ENCODE results near the gene FGF3.

DNA sequence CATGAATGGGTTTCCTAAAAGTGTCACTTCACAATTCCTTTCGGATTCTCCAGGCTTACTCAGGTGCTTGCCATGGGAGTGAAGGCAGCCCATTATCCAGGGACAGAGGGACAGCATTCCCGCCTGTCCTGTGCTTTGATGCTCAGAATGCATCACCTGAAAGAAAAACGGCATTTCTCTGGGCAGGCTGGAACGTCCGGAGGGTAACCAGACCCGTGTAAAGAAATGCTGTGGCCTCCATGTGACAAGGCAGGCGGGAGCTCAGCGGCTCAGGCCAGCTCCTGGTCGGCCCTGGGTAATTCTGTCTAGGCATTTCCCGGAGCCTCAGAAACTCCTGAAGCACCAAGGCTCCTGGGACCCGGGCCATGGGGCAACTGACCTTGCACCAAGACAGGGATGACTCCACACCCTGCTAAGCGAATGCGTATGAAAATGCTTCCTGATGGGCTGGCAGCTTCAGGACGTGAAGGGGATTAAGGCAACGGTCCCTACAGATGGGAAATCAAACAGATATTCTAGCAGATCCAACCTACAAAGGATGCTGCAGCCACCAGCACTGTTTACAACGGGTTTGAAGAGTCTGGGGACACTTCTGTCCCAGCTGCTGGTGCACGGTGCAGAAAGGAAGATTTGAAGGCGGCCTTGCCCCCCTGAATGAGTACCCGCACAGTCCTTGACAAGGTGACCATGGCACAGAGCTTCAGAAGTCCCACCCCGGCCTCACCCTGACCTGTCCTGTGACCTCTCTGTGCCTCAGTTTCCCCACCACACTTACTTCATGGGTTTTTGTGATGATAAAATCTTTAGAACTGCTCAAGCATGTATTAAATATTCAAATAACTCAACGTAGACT lies 13.6 kb upstream of the FGF3 start:
- TF ChIP-seq, protein P1, sequence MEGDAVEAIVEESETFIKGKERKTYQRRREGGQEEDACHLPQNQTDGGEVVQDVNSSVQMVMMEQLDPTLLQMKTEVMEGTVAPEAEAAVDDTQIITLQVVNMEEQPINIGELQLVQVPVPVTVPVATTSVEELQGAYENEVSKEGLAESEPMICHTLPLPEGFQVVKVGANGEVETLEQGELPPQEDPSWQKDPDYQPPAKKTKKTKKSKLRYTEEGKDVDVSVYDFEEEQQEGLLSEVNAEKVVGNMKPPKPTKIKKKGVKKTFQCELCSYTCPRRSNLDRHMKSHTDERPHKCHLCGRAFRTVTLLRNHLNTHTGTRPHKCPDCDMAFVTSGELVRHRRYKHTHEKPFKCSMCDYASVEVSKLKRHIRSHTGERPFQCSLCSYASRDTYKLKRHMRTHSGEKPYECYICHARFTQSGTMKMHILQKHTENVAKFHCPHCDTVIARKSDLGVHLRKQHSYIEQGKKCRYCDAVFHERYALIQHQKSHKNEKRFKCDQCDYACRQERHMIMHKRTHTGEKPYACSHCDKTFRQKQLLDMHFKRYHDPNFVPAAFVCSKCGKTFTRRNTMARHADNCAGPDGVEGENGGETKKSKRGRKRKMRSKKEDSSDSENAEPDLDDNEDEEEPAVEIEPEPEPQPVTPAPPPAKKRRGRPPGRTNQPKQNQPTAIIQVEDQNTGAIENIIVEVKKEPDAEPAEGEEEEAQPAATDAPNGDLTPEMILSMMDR (IDR thresholded peaks at IDR 0.05; ENCODE audit: low read depth, low read length) = no peak
- no peak for TF ChIP-seq POLR2A (IDR thresholded peaks at IDR 0.05; ENCODE audit: extremely low read depth, insufficient read length)
- TF ChIP-seq MYC (IDR thresholded peaks at IDR 0.05; ENCODE audit: low read depth, low read length) = no peak
- TF ChIP-seq MAX (IDR thresholded peaks at IDR 0.05; ENCODE audit: low read depth, low read length) = no peak

All from NB4 (cell line).